K562 (cell line): ENCODE results near the gene DDR1. TPM values are rescaled to one million over a fixed set of nuclear protein-coding genes. Genes with fewer than 3 reads are reported as not detected.

Experiments
- KHSRP ChIP-seq: fragments of 450-650 bp; IDR thresholded peaks from 2 replicates; pipeline ENCODE4 v1.6.1; 2017
- PTBP1 ChIP-seq: fragments of 200-400 bp; formaldehyde crosslinking; IDR thresholded peaks from 2 replicates; pipeline ENCODE4 v1.6.1; 2017; ENCODE audit warnings: low read depth, low read length
- polyA plus RNA-seq, 8 experiments: library from polyadenylated mRNA; depleted of rRNA in 4 of 8; stranded (reverse) in 5 of 8; unstranded in 3 of 8; fragments of >200 nt; fragmentation: Nextera tagmentation in 2 of 8; fragmentation: Illumina TruSeq in 1 of 8; extraction: Ambion mirVana in 2 of 8; extraction: Trizol in 1 of 8; gene quantifications; 2 replicates each; pipeline versions ENCODE4 v1.2.1 to v1.2.3, GENCODE V29; 2011 to 2014; ENCODE audit warnings: inconsistent platforms in 1 of 8, missing spikeins in 1 of 8
- total RNA-seq, 7 experiments: library from RNA; depleted of rRNA in 6 of 7; stranded (reverse); fragments of >200 nt in 6 of 7; fragmentation: Illumina TruSeq in 2 of 7; extraction: Trizol in 2 of 7; gene quantifications; 2 replicates each; pipeline versions ENCODE4 v1.2.1 to v1.2.3, GENCODE V29; 2011 to 2021; ENCODE audit warnings: low replicate concordance in 1 of 7
- TF ChIP-seq, protein P1 (sequence below): fragments of 450-650 bp; IDR thresholded peaks from 2 replicates; pipeline ENCODE4 v1.6.1; 2016; ENCODE audit warnings: low read depth

The DDR1 gene
- total and polyA plus RNA-seq, 9 of the 15 experiments (the other 6 are each of a cell fraction or from before 2014, with no cell fraction given), result 1.4 to 44.6 (median 12.2) TPM

GRCh38 chr6:30843611-30843998 is 40.7 kb upstream of the DDR1 start (continued):
- TF ChIP-seq, protein P1, sequence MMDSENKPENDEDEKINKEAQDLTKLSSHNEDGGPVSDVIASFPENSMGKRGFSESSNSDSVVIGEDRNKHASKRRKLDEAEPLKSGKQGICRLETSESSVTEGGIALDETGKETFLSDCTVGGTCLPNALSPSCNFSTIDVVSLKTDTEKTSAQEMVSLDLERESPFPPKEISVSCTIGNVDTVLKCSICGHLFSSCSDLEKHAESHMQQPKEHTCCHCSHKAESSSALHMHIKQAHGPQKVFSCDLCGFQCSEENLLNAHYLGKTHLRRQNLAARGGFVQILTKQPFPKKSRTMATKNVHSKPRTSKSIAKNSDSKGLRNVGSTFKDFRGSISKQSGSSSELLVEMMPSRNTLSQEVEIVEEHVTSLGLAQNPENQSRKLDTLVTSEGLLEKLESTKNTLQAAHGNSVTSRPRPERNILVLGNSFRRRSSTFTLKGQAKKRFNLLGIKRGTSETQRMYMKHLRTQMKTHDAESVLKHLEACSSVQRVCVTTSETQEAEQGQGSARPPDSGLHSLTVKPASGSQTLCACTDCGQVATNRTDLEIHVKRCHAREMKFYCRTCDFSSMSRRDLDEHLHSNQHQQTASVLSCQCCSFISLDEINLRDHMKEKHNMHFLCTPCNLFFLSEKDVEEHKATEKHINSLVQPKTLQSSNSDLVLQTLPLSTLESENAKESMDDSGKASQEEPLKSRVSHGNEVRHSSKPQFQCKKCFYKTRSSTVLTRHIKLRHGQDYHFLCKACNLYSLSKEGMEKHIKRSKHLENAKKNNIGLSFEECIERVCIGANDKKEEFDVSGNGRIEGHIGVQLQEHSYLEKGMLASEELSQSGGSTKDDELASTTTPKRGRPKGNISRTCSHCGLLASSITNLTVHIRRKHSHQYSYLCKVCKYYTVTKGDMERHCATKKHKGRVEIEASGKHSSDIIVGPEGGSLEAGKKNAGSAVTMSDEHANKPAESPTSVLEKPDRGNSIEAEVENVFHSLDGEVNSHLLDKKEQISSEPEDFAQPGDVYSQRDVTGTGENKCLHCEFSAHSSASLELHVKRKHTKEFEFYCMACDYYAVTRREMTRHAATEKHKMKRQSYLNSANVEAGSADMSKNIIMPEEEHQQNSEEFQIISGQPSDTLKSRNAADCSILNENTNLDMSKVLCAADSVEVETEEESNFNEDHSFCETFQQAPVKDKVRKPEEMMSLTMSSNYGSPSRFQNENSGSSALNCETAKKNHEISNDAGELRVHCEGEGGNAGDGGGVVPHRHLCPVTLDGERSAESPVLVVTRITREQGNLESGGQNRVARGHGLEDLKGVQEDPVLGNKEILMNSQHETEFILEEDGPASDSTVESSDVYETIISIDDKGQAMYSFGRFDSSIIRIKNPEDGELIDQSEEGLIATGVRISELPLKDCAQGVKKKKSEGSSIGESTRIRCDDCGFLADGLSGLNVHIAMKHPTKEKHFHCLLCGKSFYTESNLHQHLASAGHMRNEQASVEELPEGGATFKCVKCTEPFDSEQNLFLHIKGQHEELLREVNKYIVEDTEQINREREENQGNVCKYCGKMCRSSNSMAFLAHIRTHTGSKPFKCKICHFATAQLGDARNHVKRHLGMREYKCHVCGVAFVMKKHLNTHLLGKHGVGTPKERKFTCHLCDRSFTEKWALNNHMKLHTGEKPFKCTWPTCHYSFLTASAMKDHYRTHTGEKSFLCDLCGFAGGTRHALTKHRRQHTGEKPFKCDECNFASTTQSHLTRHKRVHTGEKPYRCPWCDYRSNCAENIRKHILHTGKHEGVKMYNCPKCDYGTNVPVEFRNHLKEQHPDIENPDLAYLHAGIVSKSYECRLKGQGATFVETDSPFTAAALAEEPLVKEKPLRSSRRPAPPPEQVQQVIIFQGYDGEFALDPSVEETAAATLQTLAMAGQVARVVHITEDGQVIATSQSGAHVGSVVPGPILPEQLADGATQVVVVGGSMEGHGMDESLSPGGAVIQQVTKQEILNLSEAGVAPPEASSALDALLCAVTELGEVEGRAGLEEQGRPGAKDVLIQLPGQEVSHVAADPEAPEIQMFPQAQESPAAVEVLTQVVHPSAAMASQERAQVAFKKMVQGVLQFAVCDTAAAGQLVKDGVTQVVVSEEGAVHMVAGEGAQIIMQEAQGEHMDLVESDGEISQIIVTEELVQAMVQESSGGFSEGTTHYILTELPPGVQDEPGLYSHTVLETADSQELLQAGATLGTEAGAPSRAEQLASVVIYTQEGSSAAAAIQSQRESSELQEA, result no peak
- TF ChIP-seq KHSRP (no peak), PTBP1 (no peak)
